SK-N-SH treated with all-trans-retinoic acid at 6 μM for 48 hours (cell line): ENCODE results near the gene CRYGA.

ENCODE experiments used
- ARNTL ChIP-seq: fragments of 450-650 bp; formaldehyde crosslinking; IDR thresholded peaks from 2 replicates; pipeline ENCODE4 v1.5.0; 2020; ENCODE audit warnings: low read depth, mild to moderate bottlenecking, moderate library complexity, borderline replicate concordance
- BACH2 ChIP-seq: fragments of 250-450 bp; sonication (Bioruptor Pico); IDR thresholded peaks from 2 replicates; pipeline ENCODE4 v1.9.0; 2021; ENCODE audit warnings: mild to moderate bottlenecking, borderline replicate concordance
- CSDC2 ChIP-seq: fragments of 250-450 bp; sonication (Bioruptor Pico); IDR thresholded peaks from 2 replicates; pipeline ENCODE4 v1.5.0; 2020; ENCODE audit warnings: mild to moderate bottlenecking, moderate library complexity
- PATZ1 ChIP-seq: fragments of 250-450 bp; sonication (Bioruptor Pico); IDR thresholded peaks from 2 replicates; pipeline ENCODE4 v1.8.0; 2020; ENCODE audit warnings: mild to moderate bottlenecking, moderate library complexity, borderline replicate concordance
- PPARA ChIP-seq: fragments of 250-450 bp; sonication (Bioruptor Pico); IDR thresholded peaks from 2 replicates; pipeline ENCODE4 v1.5.0; 2020; ENCODE audit warnings: mild to moderate bottlenecking, borderline replicate concordance
- RARB ChIP-seq: fragments of 250-450 bp; sonication (Bioruptor Pico); IDR thresholded peaks from 2 replicates; pipeline ENCODE4 v1.8.0; 2021; ENCODE audit warnings: mild to moderate bottlenecking, moderate library complexity
- TOX ChIP-seq: fragments of 250-450 bp; sonication (Bioruptor Pico); IDR thresholded peaks from 2 replicates; pipeline ENCODE4 v1.8.0; 2021; ENCODE audit warnings: mild to moderate bottlenecking, moderate library complexity, borderline replicate concordance
- ZFP30 ChIP-seq: fragments of 450-650 bp; formaldehyde crosslinking; IDR thresholded peaks from 2 replicates; pipeline ENCODE4 v1.5.0; 2022; ENCODE audit warnings: mild to moderate bottlenecking, moderate library complexity
- ZNF565 ChIP-seq: fragments of 450-650 bp; formaldehyde crosslinking; conservative IDR thresholded peaks from 2 replicates; pipeline ENCODE4 v1.5.0; 2020; ENCODE audit warnings: low read depth, mild to moderate bottlenecking, moderate library complexity

GRCh38 chr2:208148803-208149202 lies 14.6 kb downstream of the CRYGA start:
- TF ChIP-seq ZFP30 = no peak
- TF ChIP-seq RARB (CRISPR knock-in tag) = no peak
- no peak for TF ChIP-seq BACH2
- no peak for TF ChIP-seq ARNTL (CRISPR knock-in tag)
- TF ChIP-seq PATZ1 (CRISPR knock-in tag) = no peak
- TF ChIP-seq CSDC2 = no peak
- TF ChIP-seq ZNF565 (CRISPR knock-in tag) = no peak
- TF ChIP-seq PPARA (CRISPR knock-in tag) = no peak
- TF ChIP-seq TOX (CRISPR knock-in tag) = no peak
